Effector CD8-positive, alpha-beta T cell (primary cell): ENCODE data around the gene HHATL.
"Not testable (repeated sequence)": the region's sequence is repeated elsewhere in the genome, so short reads cannot be mapped to it uniquely, and the experiment has no call there.

ENCODE experiments used
- DNase-seq: peaks from one replicate; lab custom pipeline; 2025; lab: John Stamatoyannopoulos, UW

HHATL gene

GRCh38 chr3:42733501-42734262, 31.1 kb upstream of the HHATL start:
- no peak for DNase-seq

DNA sequence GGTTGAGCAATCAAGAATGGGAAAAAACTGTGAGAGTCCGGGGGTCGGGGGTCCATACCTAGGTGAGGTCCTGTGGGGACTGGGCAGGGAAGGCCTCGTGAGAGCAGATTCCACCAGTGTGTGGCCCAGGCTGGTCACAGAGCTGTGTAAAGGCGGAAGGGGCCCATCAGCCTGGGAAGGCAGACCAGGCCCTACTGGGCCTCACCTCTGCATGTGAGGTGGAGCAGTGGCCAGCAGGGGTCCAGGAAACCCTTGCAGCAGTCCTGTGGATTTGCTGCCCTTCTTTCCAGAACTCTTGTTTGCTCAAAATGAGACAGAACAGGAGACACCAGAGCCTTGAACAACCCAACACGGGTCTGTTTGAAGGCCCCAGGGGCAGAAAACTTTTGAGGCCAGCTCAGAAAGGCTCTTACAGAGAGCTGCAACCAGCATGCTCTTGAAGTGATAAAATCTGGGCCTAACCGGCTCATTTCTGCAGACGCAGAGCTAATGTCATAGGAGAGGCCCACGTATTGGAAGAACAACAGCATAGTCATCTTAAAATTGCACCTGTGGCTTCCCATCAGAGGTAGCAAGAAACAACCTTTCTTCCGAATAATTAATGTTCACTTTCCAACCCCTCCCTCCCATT, 30.3 kb upstream of the HHATL start:
- DNase-seq = no peak

DNA sequence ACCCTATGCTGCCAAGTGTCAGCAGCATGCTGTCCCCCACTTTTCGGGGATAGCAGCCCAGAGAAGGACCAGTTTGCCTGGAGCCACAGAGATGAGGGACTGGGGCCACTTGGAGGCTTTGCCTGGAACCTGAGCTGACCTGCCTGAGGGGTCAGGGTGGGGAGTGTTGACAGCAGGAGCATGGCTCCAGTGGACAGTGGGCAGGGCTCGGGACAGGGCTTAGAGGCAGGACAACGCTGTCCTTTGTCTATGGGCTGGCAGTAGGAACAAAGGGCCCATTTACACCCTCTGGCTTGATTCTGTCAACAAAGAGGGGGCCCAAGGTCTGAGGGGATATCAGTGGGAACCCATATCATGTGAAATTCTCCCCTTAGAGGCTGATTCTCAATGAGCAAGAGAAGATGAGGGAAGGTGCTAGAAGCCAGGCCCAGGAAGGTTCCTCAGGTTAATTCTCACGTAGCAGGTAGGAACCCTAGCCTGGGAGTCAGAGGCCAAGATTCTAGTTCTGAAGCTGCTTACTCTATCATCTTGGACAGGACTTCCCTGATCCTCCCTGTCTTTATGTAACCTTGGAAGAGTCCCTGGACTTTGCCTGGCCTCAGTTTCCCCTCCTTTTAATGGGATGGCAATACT, 29.7 kb upstream of the HHATL start:
- no peak for DNase-seq

DNA sequence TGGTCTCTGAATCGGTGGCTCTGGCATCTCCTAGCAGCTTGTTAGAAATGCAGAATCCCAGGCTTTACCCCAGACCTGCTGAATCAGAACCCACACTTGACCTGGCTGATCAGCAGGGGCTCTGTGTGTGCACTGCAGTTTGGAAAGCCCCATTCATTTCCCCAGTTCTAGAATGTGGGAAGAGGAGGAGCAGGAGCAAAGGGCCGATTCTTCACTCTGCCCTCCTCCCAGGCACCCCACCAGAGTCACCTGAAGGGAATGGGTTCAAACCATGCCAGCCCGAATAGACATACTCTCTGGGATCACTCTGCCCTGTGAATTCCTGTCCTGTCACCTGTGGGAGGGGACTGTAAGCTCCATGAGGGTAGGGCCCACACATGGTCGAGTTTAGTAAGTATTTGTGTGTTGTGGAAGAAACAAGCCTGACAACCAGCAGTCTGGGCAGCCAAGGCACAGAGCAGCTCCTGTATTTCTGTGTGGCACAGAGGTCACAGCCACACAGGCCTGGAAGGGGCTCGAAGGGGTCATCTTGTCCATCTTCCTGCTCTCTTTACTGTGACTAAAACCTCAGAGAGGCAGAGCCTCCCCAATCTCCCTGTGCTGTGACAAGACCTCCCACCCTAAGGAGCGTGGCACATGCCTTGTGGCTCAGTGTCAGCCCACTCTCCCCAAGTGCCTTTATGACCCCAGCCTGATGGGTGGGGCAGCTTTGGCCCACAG, 29.0 kb upstream of the HHATL start:
- no peak for DNase-seq

DNA sequence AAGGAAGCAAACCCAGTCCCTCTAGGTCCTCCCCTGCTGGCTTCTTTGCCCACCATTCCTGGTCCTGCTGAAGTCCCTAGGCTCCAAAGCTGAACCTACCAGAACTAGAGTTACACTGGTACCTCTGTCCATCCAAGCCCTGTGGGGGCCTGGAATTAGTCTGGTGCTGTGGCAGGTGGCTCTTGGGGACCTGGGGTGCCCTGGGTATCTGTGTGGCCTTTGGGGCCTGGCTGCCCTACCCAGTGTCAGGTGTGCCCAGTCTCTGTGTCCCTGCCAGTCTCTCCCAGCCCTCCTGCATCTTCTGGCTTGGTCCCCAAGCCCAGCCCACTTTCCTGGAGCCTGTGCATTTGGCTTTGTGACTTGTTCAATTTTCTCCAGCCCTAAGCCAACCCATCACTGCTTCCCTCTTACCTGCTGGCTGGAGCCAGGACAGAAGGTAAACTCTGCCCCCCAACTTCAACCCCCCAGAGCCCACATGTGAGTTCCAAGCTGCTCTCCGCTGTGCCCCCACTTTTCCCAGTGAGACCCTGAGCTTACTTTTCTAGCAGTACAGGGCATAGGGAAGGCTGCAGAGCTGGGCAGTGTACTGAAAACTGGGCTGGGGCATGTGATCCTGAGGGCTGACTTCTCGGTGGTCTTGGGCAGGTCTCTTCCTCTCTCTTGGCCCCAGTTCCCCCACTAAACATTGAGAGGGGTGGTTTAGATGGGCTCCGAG, 28.3 kb upstream of the HHATL start:
- DNase-seq = no peak

- DNase-seq = no peak
Measured at GRCh38 chr3:42730294-42730693, 27.7 kb upstream of the HHATL start.

DNA sequence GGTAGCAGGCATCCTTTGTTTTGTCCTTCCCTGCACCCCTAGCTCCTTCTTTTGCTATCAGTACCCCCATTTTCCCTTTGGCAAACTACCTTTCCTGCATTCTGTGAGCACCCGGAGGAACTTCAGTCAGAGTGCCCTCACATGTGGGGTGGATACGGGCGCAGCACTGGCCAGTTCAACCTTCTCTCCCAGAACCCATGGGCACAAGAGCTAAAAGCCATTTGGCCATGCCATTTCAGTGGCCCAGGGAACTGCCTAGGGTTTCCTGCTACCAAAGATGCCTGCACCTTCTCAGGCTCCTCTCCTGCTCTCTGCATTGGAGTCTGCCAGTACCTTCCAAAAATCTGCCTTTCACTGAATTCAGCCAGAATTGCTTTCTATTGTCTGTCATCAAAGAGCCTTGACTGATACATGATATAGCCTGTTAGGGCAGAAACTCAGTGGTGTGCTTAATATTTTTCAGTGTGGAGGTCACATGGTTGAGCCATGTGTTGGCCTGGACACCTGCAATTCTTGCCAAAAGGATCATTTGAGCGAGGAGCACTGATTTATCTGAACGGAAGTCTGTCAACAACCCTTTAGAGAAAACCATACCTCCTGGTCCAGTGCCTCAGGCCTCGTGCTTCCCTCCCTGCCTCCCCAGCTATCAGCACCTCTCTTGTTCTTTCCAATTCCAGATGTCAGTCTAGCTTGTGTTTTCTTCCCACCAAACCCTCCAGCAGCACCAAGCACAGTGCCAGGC, 27.0 kb upstream of the HHATL start:
- no peak for DNase-seq

GRCh38 chr3:42728668-42729364, 26.2 kb upstream of the HHATL start:
- DNase-seq = no peak

DNA sequence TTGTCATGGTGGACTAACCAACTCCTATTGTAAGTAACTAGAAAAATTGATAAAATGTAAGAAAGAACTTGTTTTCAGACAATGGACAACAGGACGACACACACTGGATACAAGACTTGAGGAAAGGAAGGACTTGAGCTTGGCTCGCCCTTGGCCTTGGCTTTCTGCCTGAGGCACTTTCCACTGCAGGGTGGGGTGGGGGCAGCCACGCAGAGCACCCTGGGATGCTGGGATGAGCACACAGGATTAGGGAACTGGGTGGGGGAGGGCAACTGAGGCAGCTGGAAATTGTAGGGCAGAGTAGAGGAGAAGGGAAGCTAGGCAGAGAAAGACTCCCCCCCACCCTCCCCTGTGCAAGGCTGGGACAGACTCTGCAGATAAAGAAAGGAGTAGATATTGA, 25.5 kb upstream of the HHATL start:
- no peak for DNase-seq

DNA sequence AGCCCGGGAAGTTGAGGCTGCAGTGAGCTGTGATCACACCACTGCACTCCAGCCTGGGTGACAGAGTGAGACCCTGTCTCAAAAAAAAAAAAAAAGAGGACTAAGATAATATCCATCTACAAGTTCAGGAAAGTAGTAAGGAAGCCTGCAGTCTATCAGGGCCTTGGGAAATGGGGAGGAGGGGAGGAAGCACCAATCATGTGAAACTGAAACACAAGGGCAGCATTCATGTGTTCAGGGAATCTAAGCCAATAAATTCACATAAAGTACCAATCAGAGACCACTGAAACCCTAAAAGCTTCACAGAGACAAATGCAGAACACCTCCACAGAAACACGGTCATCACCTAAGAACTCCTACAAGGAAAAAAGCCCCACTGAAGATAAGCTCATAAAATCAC, 22.9 kb upstream of the HHATL start:
- DNase-seq = no peak

DNA sequence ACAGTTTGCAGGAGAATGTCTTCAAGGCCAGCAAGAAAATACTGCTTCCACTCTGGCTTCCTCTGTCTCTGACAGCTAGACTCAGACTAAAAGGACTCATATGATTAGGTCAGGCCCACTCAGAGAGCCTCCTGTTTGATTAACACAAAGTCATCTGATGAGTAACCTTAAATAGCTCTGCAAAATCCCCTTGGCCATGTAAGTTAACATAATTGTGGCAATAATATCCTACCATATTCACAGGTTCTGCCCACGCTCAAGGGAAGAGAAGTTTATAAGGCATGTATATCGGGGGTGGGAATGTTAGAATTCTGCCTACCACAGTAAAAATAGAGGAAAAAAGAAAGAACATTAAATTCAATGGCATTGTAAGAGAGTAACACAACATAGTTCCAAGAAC, 20.6 kb upstream of the HHATL start:
- no peak for DNase-seq

- DNase-seq = not testable (repeated sequence)
Measured at GRCh38 chr3:42722442-42722841, 19.8 kb upstream of the HHATL start.

- no peak for DNase-seq
Measured at GRCh38 chr3:42721690-42722089, 19.1 kb upstream of the HHATL start.

- no peak for DNase-seq
Measured at GRCh38 chr3:42720126-42720525, 17.5 kb upstream of the HHATL start.

DNA sequence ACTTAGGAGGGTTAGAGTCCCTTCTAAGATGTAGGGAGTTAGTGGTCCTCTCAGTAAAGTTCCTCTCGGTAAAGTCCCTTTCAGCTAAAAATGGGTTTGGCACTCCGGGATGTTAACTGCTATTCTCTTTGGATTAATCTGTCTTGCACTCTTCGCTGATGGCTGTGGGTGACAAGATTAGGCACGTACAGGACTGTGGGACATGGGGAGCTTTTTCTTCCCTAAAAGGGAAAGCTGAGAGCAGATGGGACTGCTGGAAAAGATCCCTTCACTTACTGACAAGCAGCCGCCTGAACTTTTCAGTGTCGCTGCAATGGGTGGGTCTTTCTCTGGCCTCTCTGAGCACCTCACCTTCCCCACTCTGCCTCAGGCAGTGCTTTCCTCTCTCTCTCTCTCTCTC, 16.4 kb upstream of the HHATL start:
- no peak for DNase-seq

- DNase-seq = no peak
Measured at GRCh38 chr3:42718338-42718737, 15.7 kb upstream of the HHATL start.

DNA sequence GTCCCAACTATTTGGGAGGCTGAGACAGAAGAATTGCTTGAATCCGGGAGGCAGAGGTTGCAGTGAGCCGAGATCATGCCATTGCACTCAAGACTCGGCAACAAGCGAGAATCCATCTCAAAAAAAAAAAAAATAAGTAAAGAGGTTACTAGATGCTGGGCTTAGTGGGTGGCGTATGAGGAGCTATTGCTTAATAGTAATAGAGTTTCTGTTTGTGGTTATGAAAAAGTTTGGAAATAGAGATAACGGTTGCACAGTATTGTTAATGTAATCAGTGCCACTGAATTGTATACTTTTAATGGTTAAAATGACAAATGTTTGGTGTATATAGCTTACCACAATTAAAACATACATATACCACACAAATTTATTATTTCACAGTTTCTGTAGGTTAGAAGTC, 14.7 kb upstream of the HHATL start:
- no peak for DNase-seq

DNA sequence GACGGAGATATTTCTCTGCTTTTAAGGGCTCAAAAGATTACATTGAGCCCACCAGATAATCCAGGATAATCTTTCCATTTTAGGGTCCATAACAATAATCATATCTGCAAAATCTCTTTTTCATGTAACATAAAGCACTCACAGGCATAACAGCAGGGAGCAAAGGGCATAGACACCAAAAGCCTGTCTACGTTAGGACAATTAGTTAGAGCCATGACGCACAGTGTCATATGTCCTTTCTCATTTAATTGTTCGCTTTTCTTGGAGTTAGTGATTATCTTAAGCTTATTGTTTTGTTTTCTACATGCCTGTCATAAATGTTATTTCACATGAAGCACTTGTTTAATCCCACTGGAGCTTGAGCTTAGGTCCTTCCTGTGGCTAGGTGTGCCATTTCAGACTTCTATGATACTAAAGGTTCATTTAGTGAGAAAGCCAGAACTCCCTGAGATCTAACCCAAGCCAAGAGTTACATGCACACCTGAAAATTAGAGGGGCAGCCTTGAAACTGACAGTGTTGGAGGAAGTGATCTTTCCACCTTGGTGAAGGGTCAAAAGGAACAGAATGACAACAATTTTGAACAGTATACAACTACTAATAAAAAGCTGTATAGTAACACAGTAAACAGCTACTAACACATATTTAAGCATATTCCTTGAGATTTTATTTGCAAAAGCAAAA, 11.7 kb upstream of the HHATL start:
- no peak for DNase-seq

DNA sequence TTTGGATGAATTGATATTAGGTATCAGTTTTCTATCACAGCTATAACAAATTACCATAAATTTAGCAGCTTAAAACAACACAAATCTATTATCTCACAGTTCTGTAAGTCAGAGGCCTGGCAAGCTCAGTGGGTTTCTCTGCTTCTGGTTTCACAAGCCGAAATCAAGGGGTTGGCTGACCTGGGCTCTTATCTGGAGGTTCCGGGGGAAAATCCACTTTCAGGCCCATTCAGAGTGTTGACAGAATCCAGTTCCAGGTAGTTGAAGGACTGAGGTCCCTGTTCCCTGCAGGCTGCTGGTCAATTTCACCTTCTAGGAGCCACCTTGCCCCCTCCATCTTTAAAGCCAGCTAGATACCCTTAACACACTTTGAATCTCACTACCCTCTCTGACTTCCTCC, 11.1 kb upstream of the HHATL start:
- DNase-seq = no peak
